ENCODE results near the gene PICALM.
"Not testable (repeated sequence)": the region's sequence is repeated elsewhere in the genome, so short reads cannot be mapped to it uniquely, and the experiment has no call there.

Gene PICALM

DNA sequence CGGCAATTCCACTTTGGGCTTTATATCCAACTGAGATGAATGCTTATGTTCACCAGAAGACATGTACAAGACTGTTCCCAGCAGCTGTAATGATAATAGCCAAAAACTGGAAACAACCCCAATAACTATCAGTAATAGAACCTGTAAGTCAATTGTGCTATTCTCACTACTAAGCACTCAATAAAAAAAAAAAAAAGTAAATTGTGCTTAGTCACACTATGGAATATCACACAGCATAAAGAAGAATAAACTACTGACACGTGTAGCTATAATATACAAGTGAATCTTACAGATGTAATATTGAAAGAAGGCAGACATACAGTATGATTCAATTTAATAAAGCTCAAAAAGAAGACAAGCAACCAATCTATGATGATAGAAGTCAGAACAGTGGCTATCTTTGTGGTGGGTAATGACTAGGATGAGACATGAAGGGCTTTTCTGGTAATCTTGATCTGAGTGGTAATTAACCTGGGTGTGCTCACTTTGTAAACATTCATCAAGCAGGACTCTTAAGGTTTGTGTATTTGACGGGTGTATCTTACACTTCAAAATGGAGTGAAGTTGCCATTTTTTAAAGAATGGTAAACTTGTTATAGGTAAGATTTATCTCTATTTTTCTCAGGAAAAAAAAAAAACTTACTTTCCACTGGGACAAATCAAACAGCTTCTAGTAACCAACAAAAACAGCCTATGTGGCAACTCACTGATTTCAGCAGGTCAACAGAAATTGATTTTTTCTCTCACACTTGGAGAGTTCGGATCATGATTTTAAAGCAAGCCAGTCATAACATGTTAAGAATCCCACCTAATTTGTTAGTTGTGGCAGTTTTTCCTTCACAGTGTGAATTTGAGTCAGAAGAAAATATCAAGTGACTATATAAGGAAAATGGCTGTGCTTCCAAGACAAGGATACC is 129.5 kb downstream of the PICALM start:
- DNase-seq, result peak in 1 of 5 experiments; percentile 82

DNA sequence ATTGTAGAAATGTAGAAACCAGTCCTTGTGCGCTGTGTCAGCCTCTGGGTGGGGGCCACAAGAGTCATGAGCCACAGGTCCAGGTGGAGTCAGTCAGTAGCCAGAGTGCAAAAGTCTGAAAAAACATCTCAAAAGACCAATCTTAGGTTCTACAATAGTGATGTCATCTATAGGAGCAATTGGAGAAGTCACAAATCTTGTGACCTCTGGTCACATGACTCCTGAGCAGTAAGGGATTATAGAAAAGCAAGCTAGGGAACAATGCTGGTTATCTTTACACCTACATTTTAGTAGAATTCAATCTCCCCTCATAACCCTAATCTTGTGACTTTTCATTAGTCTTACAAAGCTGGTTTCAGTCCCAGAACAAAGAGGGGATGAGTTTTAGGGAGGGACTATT is 131.0 kb downstream of the PICALM start:
- DNase-seq, result no peak

- DNase-seq, result no peak
These were observed 133.1 kb downstream of the PICALM start for GRCh38 chr11:85935751-85936150.

GRCh38 chr11:85934596-85935169 is 134.2 kb downstream of the PICALM start:
- no peak for DNase-seq

- no peak for DNase-seq
These were observed 138.0 kb downstream of the PICALM start for GRCh38 chr11:85930879-85931366.

DNA sequence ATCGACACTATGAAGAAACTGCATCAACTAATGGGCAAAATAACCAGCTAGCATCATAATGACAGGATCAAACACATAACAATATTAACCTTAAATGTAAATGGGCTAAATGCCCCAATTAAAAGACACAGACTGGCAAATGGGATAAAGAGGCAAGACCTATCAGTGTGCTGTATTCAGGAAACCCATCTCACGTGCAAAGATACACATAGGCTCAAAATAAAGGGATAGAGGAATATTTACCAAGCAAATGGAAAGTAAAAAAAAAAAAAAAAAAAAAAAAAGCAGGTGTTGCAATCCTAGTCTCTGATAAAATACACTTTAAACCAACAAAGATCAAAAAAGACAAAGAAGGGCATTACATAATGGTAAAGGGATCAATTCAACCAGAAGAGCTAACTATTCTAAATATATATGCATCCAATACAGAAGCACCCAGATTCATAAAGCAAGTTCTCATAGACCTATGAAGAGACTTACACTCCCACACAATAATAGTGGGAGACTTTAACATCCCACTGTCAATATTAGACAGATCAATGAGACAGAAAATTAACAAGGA is 142.2 kb downstream of the PICALM start:
- not testable (repeated sequence) for DNase-seq

DNA sequence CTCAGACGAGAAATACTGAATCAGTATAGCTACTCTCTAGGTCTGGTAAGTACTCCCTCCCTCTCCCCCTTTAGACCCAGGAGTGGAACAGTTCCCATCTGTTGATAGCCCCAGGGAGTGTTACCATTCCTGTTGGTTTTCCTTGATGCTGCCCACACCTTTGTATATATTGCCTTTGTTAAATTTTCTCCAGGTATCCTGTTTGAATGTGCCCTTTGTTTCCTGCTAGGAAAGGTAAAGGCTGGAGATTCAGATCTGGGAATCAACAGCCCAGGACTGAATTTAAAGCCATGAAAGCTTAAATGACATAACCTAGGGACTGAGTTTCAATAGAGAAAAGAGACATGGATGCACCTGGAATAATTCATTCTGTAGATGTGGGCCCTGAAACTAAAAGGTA is 145.4 kb downstream of the PICALM start:
- DNase-seq, result no peak

- peak in 1 of 5 experiments; percentile 92 for DNase-seq
These were observed 146.5 kb downstream of the PICALM start for GRCh38 chr11:85922367-85922766.

GRCh38 chr11:85918910-85919794 is 149.7 kb downstream of the PICALM start:
- no peak for DNase-seq

GRCh38 chr11:85914425-85914824 is 154.5 kb downstream of the PICALM start:
- no peak for DNase-seq

- no peak for DNase-seq
These were observed 155.4 kb downstream of the PICALM start for GRCh38 chr11:85913513-85913912.

DNA sequence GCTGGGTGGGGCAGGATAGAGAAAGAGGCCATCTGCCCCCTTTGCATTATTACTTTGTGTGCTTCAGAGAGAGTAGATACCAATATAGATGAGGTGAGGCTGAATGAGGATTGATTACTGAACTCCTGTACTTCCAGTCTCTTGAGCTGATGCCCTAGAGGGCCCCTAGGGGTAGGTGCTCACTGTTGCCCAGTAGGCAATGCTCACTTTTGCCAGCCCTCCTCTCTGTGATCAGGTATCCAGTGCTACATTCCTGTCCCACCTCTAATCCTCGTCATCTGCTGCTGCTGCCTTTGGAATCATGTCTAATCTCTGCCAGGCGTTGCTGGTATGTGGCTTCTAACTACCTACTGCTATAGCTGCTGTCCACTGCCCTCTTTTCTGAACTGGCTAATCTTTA is 156.5 kb downstream of the PICALM start:
- DNase-seq, result no peak
